DMS79 (cell line): Measurements from ENCODE around the gene PAK5.

Source experiments
- DNase-seq: peaks from one replicate; lab custom pipeline; 2025; lab: John Stamatoyannopoulos, UW

PAK5 gene

GRCh38 chr20:9493803-9494202 lies 345.1 kb downstream of the PAK5 start:
- DNase-seq, result no peak

GRCh38 chr20:9492067-9492466 lies 346.8 kb downstream of the PAK5 start:
- DNase-seq, result no peak

GRCh38 chr20:9491324-9491723 lies 347.6 kb downstream of the PAK5 start:
- DNase-seq, result no peak

GRCh38 chr20:9490631-9491030 lies 348.2 kb downstream of the PAK5 start:
- DNase-seq, result no peak

DNA sequence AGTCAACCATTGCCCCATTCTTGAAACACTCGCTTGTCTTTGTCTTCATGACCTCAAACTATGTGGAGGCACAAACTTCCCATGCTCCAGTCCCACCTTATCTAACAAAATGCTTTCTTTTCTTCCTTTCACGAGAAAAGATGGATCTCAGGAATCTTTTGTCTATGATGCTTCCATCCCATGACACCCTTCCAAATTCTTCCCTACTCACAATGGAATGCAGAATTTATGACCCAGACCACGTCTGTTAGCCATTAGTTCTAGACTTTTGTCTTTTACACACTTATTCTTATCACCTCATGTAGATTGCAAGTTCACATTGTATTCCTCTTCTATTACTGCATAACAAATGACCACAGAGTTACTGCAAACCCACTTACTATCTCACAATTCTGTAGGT lies 348.7 kb downstream of the PAK5 start:
- no peak for DNase-seq

- DNase-seq, result no peak
Measured at GRCh38 chr20:9488063-9488462, 350.8 kb downstream of the PAK5 start.
